GM19035 (cell line): ENCODE results near the gene IGF2BP2.
"Not testable (repeated sequence)": the region's sequence is repeated elsewhere in the genome, so short reads cannot be mapped to it uniquely, and the experiment has no call there.

Experiments used
- ATAC-seq: cut with Tn5 transposase; IDR thresholded peaks from one replicate; pipeline ENCODE4 v1.9.1; 2021; ENCODE audit not compliant: unreplicated experiment

The IGF2BP2 gene

GRCh38 chr3:185716436-185717108, 108.3 kb downstream of the IGF2BP2 start:
- no peak for ATAC-seq

- no peak for ATAC-seq
Observed at GRCh38 chr3:185715091-185715490, 109.8 kb downstream of the IGF2BP2 start.

GRCh38 chr3:185714085-185714484, 110.8 kb downstream of the IGF2BP2 start:
- no peak for ATAC-seq

GRCh38 chr3:185713015-185713414, 111.8 kb downstream of the IGF2BP2 start:
- ATAC-seq: no peak

- ATAC-seq: no peak
Observed at GRCh38 chr3:185712337-185712736, 112.5 kb downstream of the IGF2BP2 start.

GRCh38 chr3:185711255-185711870, 113.5 kb downstream of the IGF2BP2 start:
- ATAC-seq: no peak

GRCh38 chr3:185709251-185709955, 115.4 kb downstream of the IGF2BP2 start:
- no peak for ATAC-seq

GRCh38 chr3:185708392-185708791, 116.5 kb downstream of the IGF2BP2 start:
- ATAC-seq: no peak

- no peak for ATAC-seq
Observed at GRCh38 chr3:185705498-185705897, 119.3 kb downstream of the IGF2BP2 start.

GRCh38 chr3:185702262-185703225, 122.3 kb downstream of the IGF2BP2 start:
- no peak for ATAC-seq

- no peak for ATAC-seq
Observed at GRCh38 chr3:185701611-185702261, 123.1 kb downstream of the IGF2BP2 start.

- ATAC-seq: no peak
Observed at GRCh38 chr3:185699927-185700326, 124.9 kb downstream of the IGF2BP2 start.

GRCh38 chr3:185697228-185697627, 127.6 kb downstream of the IGF2BP2 start:
- ATAC-seq: not testable (repeated sequence)

GRCh38 chr3:185696039-185696438, 128.8 kb downstream of the IGF2BP2 start:
- no peak for ATAC-seq

GRCh38 chr3:185693985-185694653, 130.7 kb downstream of the IGF2BP2 start:
- no peak for ATAC-seq

- no peak for ATAC-seq
Observed at GRCh38 chr3:185691622-185692021, 133.2 kb downstream of the IGF2BP2 start.

- ATAC-seq: no peak
Observed at GRCh38 chr3:185687271-185687878, 137.5 kb downstream of the IGF2BP2 start.

- no peak for ATAC-seq
Observed at GRCh38 chr3:185685231-185686035, 139.4 kb downstream of the IGF2BP2 start.

GRCh38 chr3:185680231-185680630, 144.6 kb downstream of the IGF2BP2 start:
- no peak for ATAC-seq
